Calu3 (cell line): ENCODE data around the gene SLC25A21. TPM values are rescaled to one million over a fixed set of nuclear protein-coding genes. Genes with fewer than 3 reads are reported as not detected.

ENCODE experiments used
- BruUV-seq: library from RNA; stranded (reverse); fragments of 400-500 nt; replicated peaks from 2 replicates; lab custom pipeline; 2021; lab: Mats Ljungman, UMichigan
- CTCF ChIA-PET: fragments of 300-600 bp; sonication (Branson Sonifier 250); formaldehyde crosslinking; loops from one replicate; lab custom pipeline; 2022; ENCODE audit warnings: antibody characterized with exemption; lab: Charles Lee
- DNase-seq: peaks from one replicate; pipeline ENCODE4 v3.0.0; 2022
- H3K27ac Mint-ChIP-seq: one replicate; pipeline ENCODE4 v1.8.0; 2022; ENCODE audit warnings: mixed read lengths; ENCODE audit not compliant: unreplicated experiment
- H3K27me3 Mint-ChIP-seq: one replicate; pipeline ENCODE4 v1.8.0; 2022; ENCODE audit warnings: mixed read lengths; ENCODE audit not compliant: unreplicated experiment
- H3K36me3 Mint-ChIP-seq: one replicate; pipeline ENCODE4 v1.8.0; 2022; ENCODE audit warnings: mild to moderate bottlenecking, moderate library complexity, mixed read lengths; ENCODE audit not compliant: insufficient read depth, unreplicated experiment
- H3K4me1 Mint-ChIP-seq: one replicate; pipeline ENCODE4 v1.8.0; 2022; ENCODE audit warnings: mild to moderate bottlenecking, low read depth, mixed read lengths; ENCODE audit not compliant: unreplicated experiment
- H3K4me3 Mint-ChIP-seq: one replicate; pipeline ENCODE4 v1.8.0; 2022; ENCODE audit warnings: mild to moderate bottlenecking, low read depth, moderate library complexity, mixed read lengths; ENCODE audit not compliant: unreplicated experiment
- H3K9me3 Mint-ChIP-seq: one replicate; pipeline ENCODE4 v1.8.0; 2022; ENCODE audit warnings: low read depth, mixed read lengths; ENCODE audit not compliant: unreplicated experiment
- CTCF ChIP-seq: fragments of 200-600 bp; IDR thresholded peaks from one replicate; pipeline ENCODE4 v1.8.0; 2022; ENCODE audit warnings: antibody characterized with exemption; ENCODE audit not compliant: unreplicated experiment
- intact Hi-C: fragments of 100-400 bp; cut with micrococcal nuclease; formaldehyde crosslinking; loops from one replicate; pipeline ENCODE4 v1.10.0; 2022; ENCODE audit not compliant: unreplicated experiment
- total RNA-seq: library from RNA; stranded (reverse); gene quantifications from 2 replicates; pipeline ENCODE4 v1.2.3, GENCODE V29; 2022

The SLC25A21 gene
- total RNA-seq, 1 experiment from 2014 or later: 1.4 TPM

- no peaks in the 10 kb centered on the region for H3K36me3 Mint-ChIP-seq
- no peaks in the 10 kb centered on the region for H3K4me1 Mint-ChIP-seq
- H3K27ac Mint-ChIP-seq: no peak overlapping the region
- no peaks in the 10 kb centered on the region for H3K27me3 Mint-ChIP-seq
- no TSS peak for BruUV-seq
- no peak for TF ChIP-seq CTCF
- CTCF ChIA-PET: no interaction called here
- H3K4me3 Mint-ChIP-seq: no peak overlapping the region
- H3K9me3 Mint-ChIP-seq: no peaks in the 10 kb centered on the region
- DNase-seq: no peak
- intact Hi-C loops: loop anchor here (1.0 kb wide), 1 partner anchor 33 kb away; no protein-coding TSS in a partner anchor
Measured at GRCh38 chr14:36998686-36999085, 173.7 kb downstream of the SLC25A21 start.

GRCh38 chr14:36997843-36998242 is 174.6 kb downstream of the SLC25A21 start:
- no peaks in the 10 kb centered on the region for H3K9me3 Mint-ChIP-seq
- no peaks in the 10 kb centered on the region for H3K4me1 Mint-ChIP-seq
- TF ChIP-seq CTCF: no peak
- DNase-seq: no peak
- no peaks in the 10 kb centered on the region for H3K36me3 Mint-ChIP-seq
- no peaks in the 10 kb centered on the region for H3K27me3 Mint-ChIP-seq
- intact Hi-C loops: no loop called here
- CTCF ChIA-PET: no interaction called here
- no peak overlapping the region for H3K4me3 Mint-ChIP-seq
- BruUV-seq: no TSS peak
- H3K27ac Mint-ChIP-seq: no peak overlapping the region

- BruUV-seq: no TSS peak
- CTCF ChIA-PET: no interaction called here
- intact Hi-C loops: no loop called here
- no peaks in the 10 kb centered on the region for H3K4me1 Mint-ChIP-seq
- H3K27ac Mint-ChIP-seq: no peak overlapping the region
- no peaks in the 10 kb centered on the region for H3K36me3 Mint-ChIP-seq
- H3K27me3 Mint-ChIP-seq: no peaks in the 10 kb centered on the region
- TF ChIP-seq CTCF: no peak
- no peak for DNase-seq
- H3K4me3 Mint-ChIP-seq: no peak overlapping the region
- no peaks in the 10 kb centered on the region for H3K9me3 Mint-ChIP-seq
Measured at GRCh38 chr14:36996857-36997590, 175.4 kb downstream of the SLC25A21 start.

GRCh38 chr14:36996133-36996856 is 176.1 kb downstream of the SLC25A21 start:
- Mint-ChIP-seq H3K27me3 (no peaks in the 10 kb centered on the region), H3K4me1 (no peaks in the 10 kb centered on the region), H3K36me3 (no peaks in the 10 kb centered on the region), H3K9me3 (no peaks in the 10 kb centered on the region), H3K4me3 (no peak overlapping the region), H3K27ac (no peak overlapping the region)
- DNase-seq: peak; percentile 19
- no TSS peak for BruUV-seq
- CTCF ChIA-PET: no interaction called here
- intact Hi-C loops: no loop called here
- no peak for TF ChIP-seq CTCF
